ENCODE measurements around the gene DPH1. TPM values are rescaled to one million over a fixed set of nuclear protein-coding genes. Genes with fewer than 3 reads are reported as not detected.

Gene DPH1
- total RNA-seq, 1 donor from 2014 or later = 35.1 TPM

- TF ChIP-seq, protein P1, sequence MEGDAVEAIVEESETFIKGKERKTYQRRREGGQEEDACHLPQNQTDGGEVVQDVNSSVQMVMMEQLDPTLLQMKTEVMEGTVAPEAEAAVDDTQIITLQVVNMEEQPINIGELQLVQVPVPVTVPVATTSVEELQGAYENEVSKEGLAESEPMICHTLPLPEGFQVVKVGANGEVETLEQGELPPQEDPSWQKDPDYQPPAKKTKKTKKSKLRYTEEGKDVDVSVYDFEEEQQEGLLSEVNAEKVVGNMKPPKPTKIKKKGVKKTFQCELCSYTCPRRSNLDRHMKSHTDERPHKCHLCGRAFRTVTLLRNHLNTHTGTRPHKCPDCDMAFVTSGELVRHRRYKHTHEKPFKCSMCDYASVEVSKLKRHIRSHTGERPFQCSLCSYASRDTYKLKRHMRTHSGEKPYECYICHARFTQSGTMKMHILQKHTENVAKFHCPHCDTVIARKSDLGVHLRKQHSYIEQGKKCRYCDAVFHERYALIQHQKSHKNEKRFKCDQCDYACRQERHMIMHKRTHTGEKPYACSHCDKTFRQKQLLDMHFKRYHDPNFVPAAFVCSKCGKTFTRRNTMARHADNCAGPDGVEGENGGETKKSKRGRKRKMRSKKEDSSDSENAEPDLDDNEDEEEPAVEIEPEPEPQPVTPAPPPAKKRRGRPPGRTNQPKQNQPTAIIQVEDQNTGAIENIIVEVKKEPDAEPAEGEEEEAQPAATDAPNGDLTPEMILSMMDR (conservative IDR thresholded peaks at IDR 0.05) = no peak
- H3K36me3 Mint-ChIP-seq (ENCODE audit: low read depth) = no peaks in the 10 kb centered on the region
- DNase-seq (ENCODE audit: low read depth, low spot score) = no peak
- H3K27me3 Mint-ChIP-seq (ENCODE audit: low read depth) = peaks cover 68% of the 10 kb centered on the region
- H3K9me3 Mint-ChIP-seq = no peaks in the 10 kb centered on the region
- peak overlapping the region; percentile 68 for H3K4me3 Mint-ChIP-seq
- peaks cover 13% of the 10 kb centered on the region for H3K4me1 Mint-ChIP-seq
- no peak overlapping the region for H3K27ac Mint-ChIP-seq (ENCODE audit: unreplicated experiment)
Measured at GRCh38 chr17:2027528-2028233, 2.3 kb upstream of the DPH1 start.

DNA sequence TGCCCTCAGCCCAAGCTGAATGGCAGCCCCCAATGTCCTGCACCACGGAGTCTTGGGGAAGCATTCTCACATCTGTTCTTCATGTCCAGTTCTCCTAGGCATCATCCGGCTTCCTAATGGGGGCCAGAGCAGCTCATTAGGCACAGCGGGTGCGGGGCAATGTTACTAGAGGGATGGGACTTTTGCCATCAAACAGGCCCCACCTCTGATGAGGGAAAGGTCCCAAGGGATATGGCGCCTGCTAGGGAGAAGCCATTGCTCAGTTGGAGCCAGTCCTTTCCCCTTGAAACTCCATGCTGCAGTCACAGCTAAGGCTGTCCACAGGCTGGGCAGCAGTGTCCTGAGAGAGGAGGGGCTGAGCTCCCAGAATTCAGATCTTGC, 1.7 kb upstream of the DPH1 start:
- peaks cover 13% of the 10 kb centered on the region for H3K4me1 Mint-ChIP-seq
- peak overlapping the region; percentile 84 for H3K4me3 Mint-ChIP-seq
- H3K27ac Mint-ChIP-seq (ENCODE audit: unreplicated experiment) = no peak overlapping the region
- no peaks in the 10 kb centered on the region for H3K36me3 Mint-ChIP-seq (ENCODE audit: low read depth)
- no peaks in the 10 kb centered on the region for H3K9me3 Mint-ChIP-seq
- no peak for DNase-seq (ENCODE audit: low read depth, low spot score)
- TF ChIP-seq, protein P1 (conservative IDR thresholded peaks at IDR 0.05) = no peak
- H3K27me3 Mint-ChIP-seq (ENCODE audit: low read depth) = peaks cover 63% of the 10 kb centered on the region

GRCh38 chr17:2028737-2029136, 1.2 kb upstream of the DPH1 start:
- H3K4me3 Mint-ChIP-seq = peak overlapping the region; percentile 84
- H3K9me3 Mint-ChIP-seq = no peaks in the 10 kb centered on the region
- DNase-seq (ENCODE audit: low read depth, low spot score) = no peak
- TF ChIP-seq, protein P1 (conservative IDR thresholded peaks at IDR 0.05) = no peak
- H3K27ac Mint-ChIP-seq (ENCODE audit: unreplicated experiment) = no peak overlapping the region
- H3K27me3 Mint-ChIP-seq (ENCODE audit: low read depth) = peaks cover 58% of the 10 kb centered on the region
- H3K4me1 Mint-ChIP-seq = peaks cover 13% of the 10 kb centered on the region
- no peaks in the 10 kb centered on the region for H3K36me3 Mint-ChIP-seq (ENCODE audit: low read depth)

- H3K27me3 Mint-ChIP-seq (ENCODE audit: low read depth) = peaks cover 43% of the 10 kb centered on the region
- H3K9me3 Mint-ChIP-seq = no peaks in the 10 kb centered on the region
- no peak overlapping the region for H3K27ac Mint-ChIP-seq (ENCODE audit: unreplicated experiment)
- H3K36me3 Mint-ChIP-seq (ENCODE audit: low read depth) = no peaks in the 10 kb centered on the region
- peaks cover 13% of the 10 kb centered on the region for H3K4me1 Mint-ChIP-seq
- no peak for DNase-seq (ENCODE audit: low read depth, low spot score)
- H3K4me3 Mint-ChIP-seq = peak overlapping the region; percentile 97
- TF ChIP-seq, protein P1 (conservative IDR thresholded peaks at IDR 0.05) = peak; percentile 71
Measured at GRCh38 chr17:2030779-2031163, 818 bp downstream of the DPH1 start.

GRCh38 chr17:2033153-2033552, 3.2 kb downstream of the DPH1 start:
- peaks cover 8% of the 10 kb centered on the region for H3K4me1 Mint-ChIP-seq
- no peaks in the 10 kb centered on the region for H3K9me3 Mint-ChIP-seq
- no peaks in the 10 kb centered on the region for H3K36me3 Mint-ChIP-seq (ENCODE audit: low read depth)
- H3K27ac Mint-ChIP-seq (ENCODE audit: unreplicated experiment) = no peak overlapping the region
- TF ChIP-seq, protein P1 (conservative IDR thresholded peaks at IDR 0.05) = no peak
- peak overlapping the region; percentile 12 for H3K4me3 Mint-ChIP-seq
- peaks cover 21% of the 10 kb centered on the region for H3K27me3 Mint-ChIP-seq (ENCODE audit: low read depth)
- DNase-seq (ENCODE audit: low read depth, low spot score) = no peak
